CD14-positive monocyte (primary cell): ENCODE measurements around the gene PCCB. TPM values are rescaled to one million over a fixed set of nuclear protein-coding genes. Genes with fewer than 3 reads are reported as not detected.

Source experiments
- DNase-seq, 3 donors: peaks; one replicate each; pipeline ENCODE4 v3.0.0-alpha.2; 2011 to 2022
- H2AFZ ChIP-seq: 2 replicates; pipeline ENCODE4 v1.6.0; 2012; ENCODE audit warnings: mild to moderate bottlenecking, low read depth, low read length, inconsistent platforms; ENCODE audit not compliant: insufficient read depth, poor library complexity, severe bottlenecking
- H3K27ac ChIP-seq, 2 donors: 1 replicate in 1 of 2; 2 replicates in 1 of 2; pipeline ENCODE4 v1.5.1; 2012 to 2013; ENCODE audit warnings: low read length in 2 of 2, control low read depth in 1 of 2, inconsistent platforms in 1 of 2, low read depth in 1 of 2, mild to moderate bottlenecking in 1 of 2
- H3K27me3 ChIP-seq, 2 donors: one replicate each; pipeline versions ENCODE4 v1.6.0 to v1.6.1; 2011 to 2013; ENCODE audit warnings: low read length in 2 of 2; ENCODE audit not compliant: control insufficient read depth in 2 of 2, insufficient read depth in 2 of 2
- H3K36me3 ChIP-seq, 2 donors: replicated peaks in 1 of 2; 1 replicate in 1 of 2; 2 replicates in 1 of 2; pipeline versions ENCODE4 v1.5.1 to v1.6.1; 2012 to 2013; ENCODE audit warnings: low read length in 2 of 2, control low read depth in 1 of 2, inconsistent platforms in 1 of 2, mild to moderate bottlenecking in 1 of 2; ENCODE audit not compliant: insufficient read depth in 2 of 2, control insufficient read depth in 1 of 2
- H3K4me1 ChIP-seq, 2 donors: 1 replicate in 1 of 2; 2 replicates in 1 of 2; pipeline versions ENCODE4 v1.5.1 to v1.6.1; 2012 to 2013; ENCODE audit warnings: low read length in 2 of 2, control low read depth in 1 of 2, inconsistent platforms in 1 of 2, mild to moderate bottlenecking in 1 of 2, moderate library complexity in 1 of 2; ENCODE audit not compliant: insufficient read depth in 2 of 2, control insufficient read depth in 1 of 2
- H3K4me2 ChIP-seq: replicated peaks from 2 replicates; pipeline ENCODE3; 2012; ENCODE audit warnings: low read length, moderate library complexity, mild to moderate bottlenecking; ENCODE audit not compliant: poor library complexity, severe bottlenecking; ENCODE audit errors: extremely low read depth
- H3K4me3 ChIP-seq, 3 experiments: fragments of 200-600 bp in 1 of 3; sonication (generic) in 1 of 3; replicated peaks in 1 of 3; 1 replicate in 2 of 3; 2 replicates in 1 of 3; pipeline ENCODE4 v1.5.1; 2011 to 2013; ENCODE audit warnings: low read length in 3 of 3, mild to moderate bottlenecking in 3 of 3, control low read depth in 2 of 3, low read depth in 2 of 3, inconsistent platforms in 1 of 3, moderate library complexity in 1 of 3
- H3K79me2 ChIP-seq: 2 replicates; pipeline ENCODE4 v1.6.0; 2012; ENCODE audit warnings: mild to moderate bottlenecking, control low read depth, inconsistent platforms, low read length, moderate library complexity; ENCODE audit not compliant: insufficient read depth
- H3K9ac ChIP-seq: 2 replicates; pipeline ENCODE4 v1.6.0; 2017; ENCODE audit warnings: low read length, mild to moderate bottlenecking; ENCODE audit not compliant: insufficient read depth, poor library complexity, severe bottlenecking
- H3K9me3 ChIP-seq, 2 donors: replicated peaks in 1 of 2; 1 replicate in 1 of 2; 2 replicates in 1 of 2; pipeline versions ENCODE4 v1.5.1 to v1.6.1; 2012 to 2013; ENCODE audit warnings: low read length in 2 of 2, control low read depth in 1 of 2; ENCODE audit not compliant: control insufficient read depth in 1 of 2, insufficient read depth in 1 of 2
- H4K20me1 ChIP-seq: 2 replicates; pipeline ENCODE4 v1.6.0; 2012; ENCODE audit warnings: mild to moderate bottlenecking, low read length, control low read depth, moderate library complexity; ENCODE audit not compliant: insufficient read depth
- H3K27ac Mint-ChIP-seq, 7 donors: one replicate each; pipeline ENCODE4 v1.8.0; 2020; ENCODE audit warnings: mild to moderate bottlenecking in 7 of 7, mixed read lengths in 7 of 7, moderate library complexity in 6 of 7, inconsistent platforms in 2 of 7
- H3K27me3 Mint-ChIP-seq, 3 donors: one replicate each; pipeline ENCODE4 v1.8.0; 2021 to 2022; ENCODE audit warnings: low read depth in 3 of 3, mild to moderate bottlenecking in 3 of 3, mixed read lengths in 3 of 3, moderate library complexity in 3 of 3, inconsistent platforms in 1 of 3
- H3K36me3 Mint-ChIP-seq, 2 donors: one replicate each; pipeline ENCODE4 v1.8.0; 2020; ENCODE audit warnings: mixed read lengths in 2 of 2, inconsistent platforms in 1 of 2, mild to moderate bottlenecking in 1 of 2
- H3K4me1 Mint-ChIP-seq: one replicate; pipeline ENCODE4 v1.8.0; 2020; ENCODE audit warnings: mild to moderate bottlenecking, mixed read lengths
- H3K4me3 Mint-ChIP-seq, 2 donors: one replicate each; pipeline ENCODE4 v1.8.0; 2020; ENCODE audit warnings: mild to moderate bottlenecking in 2 of 2, mixed read lengths in 2 of 2, moderate library complexity in 1 of 2
- H3K9me3 Mint-ChIP-seq, 7 donors: one replicate each; pipeline ENCODE4 v1.8.0; 2020 to 2022; ENCODE audit warnings: mixed read lengths in 7 of 7, mild to moderate bottlenecking in 6 of 7, moderate library complexity in 6 of 7, inconsistent platforms in 2 of 7
- WGBS: methylation state at CpG from one replicate; pipeline ENCODE4 v1.1.5; 2013; ENCODE audit warnings: missing lambda C conversion rate; ENCODE audit not compliant: insufficient coverage; 5-methylcytosine and 5-hydroxymethylcytosine counted together
- intact Hi-C, 2 donors: fragments of 100-400 bp; cut with micrococcal nuclease; formaldehyde crosslinking; loops; one replicate each; pipeline versions ENCODE4 v1.15.0 to v1.15.1; 2023
- polyA plus RNA-seq, 3 donors: library from polyadenylated mRNA; depleted of rRNA in 1 of 3; unstranded in 2 of 3; stranded (reverse) in 1 of 3; fragments of 300-500 nt in 2 of 3; fragments of >200 nt in 1 of 3; fragmentation: Illumina TruSeq in 2 of 3; gene quantifications; 1 replicate in 2 of 3; 2 replicates in 1 of 3; pipeline ENCODE4 v1.2.3, GENCODE V29; 2012 to 2021
- TF ChIP-seq, protein P1 (sequence below): fragments of 200-600 bp; IDR thresholded peaks from one replicate; pipeline ENCODE4 v1.8.0; 2022; ENCODE audit warnings: antibody characterized with exemption, mild to moderate bottlenecking

Gene PCCB
- polyA plus RNA-seq, 3 donors: 13.1 to 41.7 (median 31.6) TPM

DNA sequence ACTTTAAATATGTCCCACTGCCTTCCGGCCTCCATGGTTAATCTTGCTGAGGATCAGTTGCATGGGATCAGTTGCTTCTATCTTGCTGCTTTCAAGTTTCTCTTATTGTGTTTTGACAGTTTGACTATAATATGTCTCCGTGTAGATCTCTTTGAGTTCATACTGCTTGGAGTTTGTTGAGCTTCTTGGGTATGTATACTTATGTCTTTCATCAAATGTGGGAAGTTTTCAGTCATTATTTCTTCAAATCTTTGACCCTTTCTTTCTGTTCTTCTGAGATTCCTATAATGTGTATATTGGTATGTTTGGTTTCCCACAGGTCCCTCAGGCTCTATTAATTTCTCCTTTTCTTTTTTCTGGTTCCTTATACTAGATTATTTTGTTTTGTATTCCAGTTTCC, 30.8 kb downstream of the PCCB start:
- peaks cover 12 to 14% of the 10 kb centered on the region in 2 donors for H3K9me3 ChIP-seq
- Mint-ChIP-seq H3K4me1 (no peaks in the 10 kb centered on the region), H3K9me3 (peaks cover 16 to 33% (median 22%) of the 10 kb centered on the region in 7 donors), H3K27me3 (no peaks in the 10 kb centered on the region), H3K4me3 (no peak overlapping the region), H3K36me3 (peaks cover 48 to 70% of the 10 kb centered on the region in 2 donors), H3K27ac (no peak overlapping the region)
- no peak overlapping the region for H3K4me3 ChIP-seq
- H3K36me3 ChIP-seq: peaks cover 22 to 68% of the 10 kb centered on the region in 2 donors
- H2AFZ ChIP-seq: no peak overlapping the region
- H3K79me2 ChIP-seq: no peaks in the 10 kb centered on the region
- no peak overlapping the region for H3K9ac ChIP-seq
- H3K4me1 ChIP-seq: no peaks in the 10 kb centered on the region
- H4K20me1 ChIP-seq: no peaks in the 10 kb centered on the region
- WGBS: 83% methylated on average over 1 of the region's 2 CpGs
- intact Hi-C loops: no loop called here
- TF ChIP-seq, protein P1, sequence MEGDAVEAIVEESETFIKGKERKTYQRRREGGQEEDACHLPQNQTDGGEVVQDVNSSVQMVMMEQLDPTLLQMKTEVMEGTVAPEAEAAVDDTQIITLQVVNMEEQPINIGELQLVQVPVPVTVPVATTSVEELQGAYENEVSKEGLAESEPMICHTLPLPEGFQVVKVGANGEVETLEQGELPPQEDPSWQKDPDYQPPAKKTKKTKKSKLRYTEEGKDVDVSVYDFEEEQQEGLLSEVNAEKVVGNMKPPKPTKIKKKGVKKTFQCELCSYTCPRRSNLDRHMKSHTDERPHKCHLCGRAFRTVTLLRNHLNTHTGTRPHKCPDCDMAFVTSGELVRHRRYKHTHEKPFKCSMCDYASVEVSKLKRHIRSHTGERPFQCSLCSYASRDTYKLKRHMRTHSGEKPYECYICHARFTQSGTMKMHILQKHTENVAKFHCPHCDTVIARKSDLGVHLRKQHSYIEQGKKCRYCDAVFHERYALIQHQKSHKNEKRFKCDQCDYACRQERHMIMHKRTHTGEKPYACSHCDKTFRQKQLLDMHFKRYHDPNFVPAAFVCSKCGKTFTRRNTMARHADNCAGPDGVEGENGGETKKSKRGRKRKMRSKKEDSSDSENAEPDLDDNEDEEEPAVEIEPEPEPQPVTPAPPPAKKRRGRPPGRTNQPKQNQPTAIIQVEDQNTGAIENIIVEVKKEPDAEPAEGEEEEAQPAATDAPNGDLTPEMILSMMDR: no peak
- H3K27ac ChIP-seq: no peak overlapping the region
- H3K27me3 ChIP-seq: no peaks in the 10 kb centered on the region
- DNase-seq: no peak
- H3K4me2 ChIP-seq: no peak overlapping the region

DNA sequence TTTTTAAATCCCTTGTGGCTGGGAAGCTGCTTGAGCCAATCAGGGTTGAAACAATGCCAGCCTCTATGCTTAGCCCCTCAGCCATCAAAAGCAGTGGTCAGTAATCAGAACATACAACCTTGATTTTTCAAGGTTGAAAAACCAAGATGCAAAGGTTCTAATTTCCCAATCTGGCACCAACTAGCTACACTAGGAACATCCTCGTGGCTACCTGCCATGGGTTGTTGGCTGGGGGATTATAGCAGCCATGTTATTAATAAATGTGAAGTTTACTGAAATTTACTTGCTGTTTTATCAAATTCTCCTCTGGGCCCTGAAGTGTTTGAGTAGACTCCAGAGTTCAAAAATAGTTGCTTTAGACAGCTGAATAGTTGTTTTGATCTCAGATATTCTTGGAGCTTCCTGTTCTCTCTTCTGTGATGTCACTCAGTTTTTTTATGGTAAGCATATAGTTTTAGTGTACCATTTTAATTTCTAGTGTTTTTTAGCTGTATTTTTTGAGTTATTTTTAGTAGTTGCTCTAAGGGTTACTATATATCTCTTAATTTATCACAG, 31.9 kb downstream of the PCCB start:
- Histone ChIP-seq H3K4me3 (no peak overlapping the region), H3K4me1 (no peaks in the 10 kb centered on the region), H3K9ac (no peak overlapping the region), H2AFZ (no peak overlapping the region), H3K27ac (no peak overlapping the region), H3K27me3 (no peaks in the 10 kb centered on the region), H3K36me3 (peaks cover 23 to 68% of the 10 kb centered on the region in 2 donors), H3K4me2 (no peak overlapping the region), H3K79me2 (no peaks in the 10 kb centered on the region), H4K20me1 (no peaks in the 10 kb centered on the region), H3K9me3 (peaks cover 12 to 14% of the 10 kb centered on the region in 2 donors)
- peaks cover 51 to 68% of the 10 kb centered on the region in 2 donors for H3K36me3 Mint-ChIP-seq
- H3K4me1 Mint-ChIP-seq: no peaks in the 10 kb centered on the region
- peaks cover 16 to 33% (median 22%) of the 10 kb centered on the region in 7 donors for H3K9me3 Mint-ChIP-seq
- no peaks in the 10 kb centered on the region for H3K27me3 Mint-ChIP-seq
- no peak for DNase-seq
- no CpG with 5 or more reads among the region's 1 CpG for WGBS
- intact Hi-C loops: no loop called here
- no peak overlapping the region for H3K4me3 Mint-ChIP-seq
- H3K27ac Mint-ChIP-seq: peak overlapping the region in 2 of 7 donors; percentile 17
- TF ChIP-seq, protein P1: no peak
